Right kidney (tissue), 1 donor: ENCODE data around the gene RDM1.

ENCODE experiments used
- DNase-seq: peaks from one replicate; pipeline ENCODE4 v3.0.0-alpha.2; 2016

The RDM1 gene

GRCh38 chr17:35932586-35932985 is 2.0 kb upstream of the RDM1 start:
- no peak for DNase-seq

DNA sequence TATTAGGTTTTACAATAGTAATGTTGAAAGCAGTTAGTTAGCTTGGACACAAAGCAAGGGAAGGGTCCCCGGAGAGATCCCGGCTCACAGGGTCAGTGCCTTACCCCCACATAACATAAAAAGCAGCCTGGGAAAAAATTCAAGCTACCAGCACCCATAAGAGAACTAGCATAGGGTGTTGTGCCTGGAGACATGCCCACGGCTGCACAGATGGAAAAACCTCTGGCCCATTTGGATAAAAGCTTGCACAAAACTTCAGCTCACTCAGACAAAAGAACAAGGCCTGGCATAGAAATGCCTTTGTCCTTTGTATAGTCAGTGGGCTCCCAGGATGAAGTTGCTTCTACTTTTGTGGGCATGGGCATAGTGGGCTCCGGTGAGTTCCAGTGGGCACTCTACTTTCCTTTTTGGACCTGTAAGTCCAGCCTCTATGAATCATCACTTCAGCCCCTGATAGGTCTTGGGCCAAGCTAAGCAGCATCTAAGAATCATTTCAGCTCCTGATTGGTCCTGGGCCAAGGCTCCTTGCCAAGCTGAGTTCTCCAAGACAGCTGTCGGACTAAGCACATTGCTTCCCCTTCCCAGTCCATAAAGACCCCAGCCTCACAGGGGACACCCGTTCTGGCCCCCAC is 1.3 kb upstream of the RDM1 start:
- peak; percentile 9 for DNase-seq

DNA sequence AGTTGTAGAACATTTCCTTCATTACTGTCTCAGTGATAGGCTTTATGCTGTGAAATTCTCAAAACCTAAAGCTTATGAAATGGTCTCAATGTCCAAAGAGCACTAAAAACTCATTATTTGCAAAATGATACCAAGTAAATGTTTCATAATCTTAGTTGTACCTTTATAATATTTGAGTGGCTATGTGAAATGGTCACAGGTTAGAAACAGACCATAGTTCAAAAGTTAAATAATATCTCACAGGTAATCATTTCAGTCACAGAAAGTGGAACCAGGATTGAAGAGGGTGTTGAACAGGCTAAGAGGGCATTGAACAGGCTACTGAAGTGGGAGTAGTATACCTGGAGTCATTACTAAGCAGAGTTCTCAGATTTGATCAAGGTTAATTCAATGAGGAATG is 2.9 kb downstream of the RDM1 start:
- DNase-seq: no peak

DNA sequence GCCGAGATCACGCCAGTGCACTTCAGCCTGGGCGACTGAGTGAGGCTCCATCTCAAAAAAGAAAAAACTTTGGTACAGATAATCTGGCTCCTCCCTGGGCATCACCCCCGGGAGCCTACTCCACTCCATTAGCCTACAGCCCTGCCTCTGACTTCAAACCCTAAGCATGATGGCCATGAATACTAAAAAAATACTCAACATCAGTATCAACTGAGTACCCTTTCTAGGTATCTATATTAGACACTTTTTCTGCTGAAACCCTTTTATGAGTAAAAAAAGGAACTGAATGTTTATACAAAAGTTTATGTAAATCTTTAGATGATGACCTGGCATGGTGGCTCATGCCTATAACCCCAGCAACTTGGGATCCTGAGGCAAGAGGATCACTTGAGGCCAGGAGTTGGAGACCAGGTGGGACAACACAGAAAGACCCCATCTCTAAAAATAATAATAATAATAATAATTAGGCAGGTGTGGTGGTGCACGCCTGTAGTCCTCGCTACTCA is 6.9 kb downstream of the RDM1 start:
- DNase-seq: no peak

- DNase-seq: no peak
Measured at GRCh38 chr17:35920229-35920628, 10.3 kb downstream of the RDM1 start.

GRCh38 chr17:35918665-35919064 is 11.9 kb downstream of the RDM1 start:
- DNase-seq: no peak

DNA sequence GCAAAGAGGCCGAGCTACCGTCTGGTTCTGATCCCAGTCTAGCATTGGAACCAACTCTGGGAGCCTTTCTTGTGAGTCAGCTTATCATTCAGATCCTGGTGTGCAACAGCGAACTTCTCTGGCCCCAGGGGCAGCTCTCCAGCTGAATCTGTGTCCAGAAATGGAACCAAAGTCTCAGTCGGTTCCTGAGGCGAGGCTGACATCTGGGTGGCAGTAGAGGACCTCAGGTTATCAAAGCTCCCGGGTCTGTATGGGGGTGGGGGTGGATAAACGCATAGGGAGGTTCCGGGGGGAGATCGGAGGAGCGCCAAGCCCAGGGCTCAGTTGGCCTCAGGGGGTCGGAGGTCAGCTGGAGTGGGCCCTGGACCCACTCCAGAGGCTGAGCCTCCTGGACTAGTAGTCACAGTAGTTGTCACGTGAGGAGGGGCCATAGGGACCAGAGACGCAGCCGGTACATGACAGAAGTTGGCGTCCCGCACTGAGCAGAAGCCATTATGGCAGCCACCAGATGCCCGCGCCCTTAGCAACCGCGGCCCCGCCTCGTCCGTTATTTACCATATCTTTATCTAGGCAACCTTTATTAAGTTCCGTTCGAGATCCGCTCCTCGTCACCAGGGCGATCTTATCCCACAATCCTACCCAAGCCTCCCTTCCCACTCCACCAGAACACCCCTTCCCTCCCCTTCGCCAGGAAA is 12.9 kb downstream of the RDM1 start:
- DNase-seq: no peak

GRCh38 chr17:35915153-35915964 is 15.2 kb downstream of the RDM1 start:
- no peak for DNase-seq

DNA sequence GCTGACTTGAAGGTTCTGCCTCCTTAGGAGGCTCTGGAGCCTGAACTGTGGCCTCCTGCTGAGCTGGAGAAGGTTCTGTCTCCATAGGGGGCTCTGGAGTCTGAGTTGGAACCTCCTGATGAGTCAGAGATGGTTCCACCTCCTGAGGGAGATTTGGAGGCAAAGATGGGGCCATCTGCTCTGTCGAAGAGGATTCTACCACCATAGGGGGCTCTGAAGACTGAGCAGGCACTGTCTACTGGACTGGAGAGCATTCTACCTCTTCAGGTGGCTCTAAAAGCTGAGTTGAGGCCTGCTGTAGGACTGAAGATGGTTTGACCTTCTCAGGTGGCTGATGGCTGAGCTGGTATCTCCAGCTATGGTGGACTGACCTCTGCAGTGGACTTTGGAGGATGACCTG is 16.2 kb downstream of the RDM1 start:
- no peak for DNase-seq

DNA sequence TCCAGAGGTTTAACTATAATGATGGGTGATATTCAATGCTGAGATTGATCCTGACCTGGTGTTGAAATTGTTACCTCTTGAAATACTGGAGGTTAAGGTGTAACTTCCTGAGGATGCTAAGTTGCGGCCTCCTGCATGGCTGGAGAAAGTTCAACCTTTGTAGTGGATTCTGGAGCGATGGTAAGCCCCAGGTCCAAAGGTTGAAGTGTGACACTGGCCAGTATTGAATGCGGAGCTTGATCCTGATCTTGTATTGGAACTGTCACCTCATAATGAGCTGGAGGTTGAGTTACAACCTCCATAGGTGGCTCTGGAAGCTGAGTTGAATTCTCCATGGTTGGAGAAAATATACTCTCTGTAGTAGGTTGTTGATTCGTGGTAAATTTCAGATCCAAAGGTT is 17.0 kb downstream of the RDM1 start:
- no peak for DNase-seq

- no peak for DNase-seq
Measured at GRCh38 chr17:35912942-35913341, 17.6 kb downstream of the RDM1 start.

DNA sequence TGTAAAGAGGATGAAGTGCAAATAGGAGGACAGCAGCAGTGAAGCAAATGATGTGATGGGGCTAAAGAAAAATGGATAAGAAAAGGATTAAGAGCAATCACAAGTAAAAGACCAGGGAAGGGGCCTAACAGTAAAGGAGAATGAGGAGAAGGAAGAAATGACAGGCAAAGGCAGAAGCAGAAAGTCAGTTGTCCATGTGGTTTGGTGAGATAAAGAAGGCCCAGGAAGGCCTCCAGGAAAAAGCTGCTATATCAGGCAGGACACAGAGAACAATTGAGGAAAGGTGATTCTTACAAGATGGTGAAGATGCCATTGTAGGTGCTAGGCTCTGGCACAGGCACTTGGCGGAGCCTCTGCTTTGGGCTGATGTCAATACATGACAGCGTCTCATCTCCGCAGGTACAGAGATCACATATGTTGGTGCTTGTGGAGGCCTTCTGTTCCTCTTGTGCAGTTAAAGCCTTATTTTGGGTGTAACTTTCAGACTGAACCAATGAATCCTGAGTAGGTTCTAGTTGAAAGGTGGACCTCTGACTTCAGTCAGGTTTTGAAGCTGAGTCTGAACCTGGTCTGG is 18.1 kb downstream of the RDM1 start:
- no peak for DNase-seq

GRCh38 chr17:35909408-35909807 is 21.2 kb downstream of the RDM1 start:
- DNase-seq: no peak

DNA sequence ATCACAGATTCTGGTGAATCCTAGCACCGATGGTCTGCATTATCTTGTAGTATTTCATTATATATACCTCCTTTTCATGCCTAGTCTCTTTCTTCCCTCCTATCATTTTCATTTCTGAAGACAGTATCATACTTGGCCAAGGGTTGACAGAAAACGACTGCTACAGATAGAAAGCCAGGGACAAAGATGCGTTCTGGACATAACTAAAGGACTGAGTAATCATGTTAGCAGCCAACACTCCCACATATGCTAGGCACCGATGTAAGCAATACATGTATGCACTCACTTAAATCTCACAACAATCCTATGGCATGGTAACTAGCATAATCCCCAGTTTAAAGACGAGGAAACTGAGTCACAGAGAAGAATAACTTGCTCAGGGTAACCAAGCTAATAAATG is 22.9 kb downstream of the RDM1 start:
- no peak for DNase-seq

GRCh38 chr17:35906926-35907637 is 23.5 kb downstream of the RDM1 start:
- no peak for DNase-seq

GRCh38 chr17:35906191-35906925 is 24.2 kb downstream of the RDM1 start:
- DNase-seq: no peak

- no peak for DNase-seq
Measured at GRCh38 chr17:35903451-35903850, 27.1 kb downstream of the RDM1 start.

- no peak for DNase-seq
Measured at GRCh38 chr17:35901631-35902175, 28.9 kb downstream of the RDM1 start.

- DNase-seq: peak; percentile 46
Measured at GRCh38 chr17:35900708-35901480, 29.7 kb downstream of the RDM1 start.

DNA sequence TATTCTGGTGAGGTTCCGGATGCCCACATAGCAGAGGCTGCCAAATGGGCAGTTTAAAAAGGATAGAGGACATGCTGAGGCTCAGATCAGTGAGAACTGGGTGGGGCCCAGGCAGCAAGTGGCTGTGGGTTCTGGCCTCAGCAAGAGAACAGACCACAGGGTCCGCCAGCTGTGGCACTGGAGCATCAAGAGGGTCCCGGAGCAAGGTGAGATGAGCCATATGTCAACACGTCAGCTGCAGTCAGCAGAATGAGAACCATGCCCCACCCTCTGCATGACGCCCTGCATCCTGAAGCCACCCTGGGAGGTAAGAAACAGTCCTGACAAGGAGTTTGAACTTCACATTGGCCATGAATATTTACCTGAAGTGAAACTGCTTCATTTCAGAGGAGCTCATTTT is 30.3 kb downstream of the RDM1 start:
- DNase-seq: no peak
